T1000 (cell line): ENCODE data around the gene B3GNT2.
"Not testable (repeated sequence)": the region's sequence is repeated elsewhere in the genome, so short reads cannot be mapped to it uniquely, and the experiment has no call there.

Experiments
- DNase-seq: peaks from one replicate; lab custom pipeline; 2025; ENCODE audit warnings: mixed read lengths; lab: John Stamatoyannopoulos, UW

Gene B3GNT2

DNA sequence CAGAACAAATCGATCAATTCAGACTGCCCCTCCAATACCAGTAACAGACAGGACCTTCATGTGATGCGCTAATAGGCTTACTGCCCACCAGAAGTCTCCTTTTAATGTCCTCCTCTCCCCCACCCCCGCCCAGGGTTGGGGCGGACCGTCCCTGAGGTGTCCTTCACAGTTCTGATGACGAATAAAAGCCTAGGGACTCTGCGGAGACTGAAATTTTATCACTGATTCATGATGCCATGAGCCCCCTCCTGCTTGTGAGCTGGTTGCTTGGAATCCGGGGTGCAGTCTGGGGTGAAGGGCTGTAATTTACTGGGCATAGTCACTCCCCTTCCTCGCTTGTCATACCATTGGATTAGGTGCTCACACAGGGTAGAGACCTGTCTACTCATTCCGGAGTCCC, 42.3 kb downstream of the B3GNT2 start:
- DNase-seq = no peak

DNA sequence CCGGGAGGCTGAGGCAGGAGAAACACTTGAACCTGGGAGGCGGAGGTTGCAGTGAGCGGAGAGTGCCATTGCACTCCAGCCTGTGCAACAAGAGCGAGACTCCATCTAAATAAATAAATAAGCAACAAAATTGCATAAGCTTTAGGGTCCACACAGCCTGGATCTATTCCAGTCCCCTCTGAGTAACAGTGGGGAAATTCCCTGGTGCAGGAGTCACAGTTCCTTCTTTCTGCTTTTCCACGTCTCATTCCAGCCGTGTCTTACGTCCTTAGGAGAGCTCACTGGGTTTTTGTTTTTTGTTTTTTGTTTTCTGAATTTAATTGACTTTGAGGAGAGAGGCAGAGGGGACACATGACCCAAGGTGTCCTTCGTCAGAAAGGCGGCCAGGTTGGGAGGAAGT, 44.6 kb downstream of the B3GNT2 start:
- no peak for DNase-seq

DNA sequence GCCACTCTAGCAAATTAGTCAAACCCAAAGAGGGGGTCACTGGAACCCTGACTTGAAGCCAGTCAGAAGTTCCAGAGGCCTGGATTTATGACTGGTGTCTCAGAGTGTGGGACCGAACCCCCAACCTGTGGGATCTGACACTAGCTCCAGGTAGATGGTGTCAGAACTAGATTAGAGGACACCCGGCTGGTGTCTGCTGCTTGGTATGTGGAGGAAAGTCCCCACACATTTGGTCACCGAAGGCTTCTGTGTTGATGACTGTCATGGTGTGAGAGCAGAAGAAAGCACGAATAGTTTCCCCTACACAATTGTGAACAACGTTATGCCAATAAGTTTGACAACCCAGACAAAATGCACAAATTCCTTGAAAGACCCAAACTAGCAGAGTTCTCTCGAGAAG, 48.1 kb downstream of the B3GNT2 start:
- DNase-seq = no peak

DNA sequence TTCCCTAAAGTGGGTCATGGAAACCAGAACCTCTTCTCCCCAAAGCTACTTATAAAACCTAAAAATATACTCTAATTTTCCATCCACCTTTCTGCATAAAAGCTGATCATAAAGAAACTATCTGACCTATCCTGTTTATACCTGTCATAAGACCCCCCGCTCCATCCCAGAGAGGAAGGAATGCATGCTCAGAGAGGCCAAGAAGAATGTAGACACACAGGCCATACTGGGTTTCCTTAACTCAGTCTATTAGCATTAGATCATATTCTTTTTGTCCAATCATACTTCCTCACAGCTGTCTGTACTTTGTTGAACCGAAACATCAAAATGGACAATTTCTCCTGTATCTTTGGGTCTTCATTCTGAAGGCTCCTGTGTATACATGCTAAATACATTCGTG, 52.3 kb downstream of the B3GNT2 start:
- no peak for DNase-seq

DNA sequence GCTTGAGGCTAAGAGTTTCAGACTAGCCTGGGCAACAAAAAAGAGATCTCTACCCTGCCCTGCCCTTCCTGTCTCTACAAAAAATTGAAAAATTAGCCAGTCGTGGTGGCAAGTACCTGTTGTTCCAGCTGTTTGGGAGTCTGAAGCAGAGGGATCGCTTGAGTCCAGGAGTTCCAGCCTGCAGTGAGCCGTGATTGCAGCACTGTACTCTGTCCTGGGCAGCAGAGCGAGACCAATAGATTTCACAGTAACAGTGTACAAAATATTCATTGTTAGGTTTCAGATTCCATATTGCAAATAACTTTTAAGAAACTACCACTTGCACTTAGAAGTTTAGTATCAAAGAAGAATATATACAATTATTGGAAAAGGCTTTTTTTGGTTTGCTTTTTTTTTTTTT, 54.3 kb downstream of the B3GNT2 start:
- DNase-seq = no peak

DNA sequence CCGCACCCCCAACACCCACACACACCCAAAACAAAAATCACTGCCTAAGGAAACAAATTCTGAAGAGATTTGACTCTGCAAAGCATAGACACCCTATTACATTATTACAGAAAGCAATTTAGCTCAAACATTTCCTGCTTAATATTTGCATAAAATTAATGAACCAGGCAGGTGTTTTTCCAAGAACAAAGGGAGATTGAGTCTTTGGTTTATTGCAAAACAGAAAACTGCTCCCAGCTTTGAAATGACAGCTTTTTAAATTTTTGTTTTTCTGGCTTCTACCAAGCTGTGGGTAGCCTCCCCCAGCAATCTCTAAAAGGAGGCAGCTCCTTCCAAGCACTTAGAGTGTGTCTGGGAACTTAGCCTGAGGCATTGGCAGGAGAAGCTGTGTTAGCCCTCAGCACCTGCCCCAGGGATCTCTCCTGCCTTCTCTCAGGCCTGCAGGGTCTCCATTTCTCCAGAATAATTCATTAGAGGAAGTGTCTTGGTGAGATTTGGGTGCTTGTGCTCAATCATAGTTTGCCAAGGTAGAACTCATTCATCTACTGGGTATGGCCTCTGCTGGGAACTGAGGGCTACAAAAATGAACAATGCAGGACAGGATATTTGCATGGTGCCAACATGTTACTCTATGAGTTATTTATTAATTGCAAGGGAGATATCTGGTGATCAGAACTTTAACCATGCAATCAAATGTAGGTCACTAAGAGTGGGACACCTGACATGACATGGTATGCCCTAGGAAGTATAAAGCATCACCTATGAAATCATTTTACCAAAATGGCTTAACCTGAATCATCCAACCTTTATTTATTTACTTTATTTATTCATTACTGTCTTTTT, 58.7 kb downstream of the B3GNT2 start:
- no peak for DNase-seq

DNA sequence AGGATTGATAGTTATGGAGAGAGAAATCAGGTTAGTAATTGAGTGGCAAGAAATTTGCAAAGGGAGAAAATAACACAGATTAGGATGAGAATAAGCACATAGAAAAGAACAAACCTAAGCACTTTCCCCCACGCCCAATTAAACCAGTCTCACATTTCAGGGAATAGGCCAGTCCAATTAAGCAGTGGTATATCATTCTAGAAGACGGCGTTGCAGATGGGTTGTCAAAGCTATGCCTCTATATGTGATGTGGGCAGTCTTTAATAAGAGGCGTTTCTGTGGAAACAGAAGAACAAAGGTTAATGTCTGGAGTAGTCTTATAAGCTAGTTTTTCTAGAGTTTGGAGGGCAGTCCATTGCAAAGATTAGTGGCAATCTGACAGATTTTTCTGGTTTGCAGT, 61.6 kb downstream of the B3GNT2 start:
- DNase-seq = no peak

DNA sequence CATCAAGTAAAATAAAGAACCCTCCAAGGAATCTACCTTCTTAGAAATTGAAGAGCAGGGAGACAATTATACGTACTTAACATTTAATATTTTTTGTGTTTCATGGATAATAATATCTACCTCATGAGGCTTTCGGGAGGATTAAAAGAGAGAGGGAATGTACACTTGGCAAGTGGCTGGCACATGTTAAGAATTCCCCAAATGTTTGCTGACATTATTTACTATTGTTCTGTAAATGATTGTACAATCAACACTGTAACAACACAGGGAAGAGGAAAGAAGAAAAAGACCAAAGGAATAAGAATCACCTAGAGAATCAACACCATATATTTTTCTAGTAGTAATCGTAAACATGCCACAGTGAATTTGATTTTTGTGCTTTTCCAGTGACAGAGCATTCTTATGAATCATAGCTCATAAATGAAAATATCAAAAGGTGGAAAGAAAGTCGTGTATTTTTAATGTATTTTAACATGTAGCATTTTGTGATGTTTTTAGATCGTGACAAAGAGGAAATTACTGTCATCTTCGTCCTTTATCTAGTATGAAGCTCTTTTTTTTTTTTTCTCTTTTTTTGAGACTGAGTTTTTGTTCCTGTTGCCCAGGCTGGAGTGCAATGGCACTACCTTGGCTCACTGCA, 67.3 kb downstream of the B3GNT2 start:
- no peak for DNase-seq

DNA sequence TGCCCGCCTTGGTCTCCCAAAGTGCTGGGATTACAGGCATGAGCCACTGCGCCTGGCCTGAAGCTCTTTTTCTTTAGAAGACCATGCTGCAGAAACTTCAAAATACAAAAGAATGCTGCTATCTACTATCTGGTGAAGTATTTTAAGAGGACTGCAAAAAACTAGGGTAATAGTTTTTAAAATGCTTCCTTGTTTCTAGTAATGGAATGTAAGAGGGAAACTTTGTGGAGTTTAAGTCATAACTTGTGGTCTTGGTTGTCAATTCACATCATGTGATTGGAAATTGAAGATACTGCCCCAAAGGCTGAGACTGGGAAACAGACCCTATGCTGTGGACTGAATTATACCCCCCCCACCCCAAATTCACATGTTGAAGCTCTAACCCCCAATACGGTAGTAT, 68.3 kb downstream of the B3GNT2 start:
- DNase-seq = no peak

DNA sequence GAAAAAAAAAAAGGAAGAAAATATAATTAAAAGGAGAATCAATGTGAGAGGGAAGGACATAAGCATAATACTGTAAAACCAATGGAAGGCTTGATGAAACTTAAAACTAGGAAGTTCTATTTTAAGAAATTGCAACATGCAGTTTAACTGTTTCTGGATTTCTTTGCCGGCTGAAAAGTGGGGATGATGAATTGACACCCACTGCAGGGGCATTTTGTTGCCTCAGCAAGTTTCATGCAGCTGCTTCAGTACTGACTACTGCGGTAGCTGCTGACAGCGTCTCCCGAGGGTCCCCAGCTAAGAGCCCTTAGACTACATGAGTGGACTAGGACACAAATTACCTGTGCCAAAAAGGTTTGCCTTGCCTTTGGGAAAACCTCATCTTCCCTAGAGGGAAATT, 69.2 kb downstream of the B3GNT2 start:
- DNase-seq = no peak

DNA sequence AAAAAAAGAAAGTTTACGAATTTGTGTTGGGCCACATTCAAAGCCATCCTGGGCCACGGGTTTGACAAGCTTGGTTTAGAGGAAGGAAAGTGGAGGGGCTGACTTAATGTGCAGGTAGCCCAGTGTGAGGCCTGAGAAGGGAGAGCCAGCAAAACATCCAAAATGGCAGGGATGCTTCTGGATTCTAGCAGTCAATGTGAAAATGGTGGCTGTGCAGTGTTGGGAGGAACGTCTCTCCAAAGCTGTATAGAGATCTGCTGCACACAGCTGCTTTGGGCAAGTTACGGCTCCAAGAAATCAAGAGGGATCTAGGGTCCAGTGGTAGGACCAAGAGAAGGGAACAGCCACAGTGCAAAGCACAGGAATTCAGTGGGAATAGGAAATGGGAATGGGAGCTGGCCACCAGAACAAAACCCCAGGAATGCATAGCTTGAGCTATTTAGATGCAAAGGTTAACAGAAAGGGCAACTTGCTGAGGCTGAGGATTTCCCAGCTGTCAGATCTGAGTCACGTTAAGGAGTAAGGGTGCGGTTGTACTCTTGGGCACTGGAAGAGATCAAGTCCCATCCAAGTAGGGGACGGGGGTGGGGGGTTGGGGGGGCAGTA, 70.6 kb downstream of the B3GNT2 start:
- no peak for DNase-seq

DNA sequence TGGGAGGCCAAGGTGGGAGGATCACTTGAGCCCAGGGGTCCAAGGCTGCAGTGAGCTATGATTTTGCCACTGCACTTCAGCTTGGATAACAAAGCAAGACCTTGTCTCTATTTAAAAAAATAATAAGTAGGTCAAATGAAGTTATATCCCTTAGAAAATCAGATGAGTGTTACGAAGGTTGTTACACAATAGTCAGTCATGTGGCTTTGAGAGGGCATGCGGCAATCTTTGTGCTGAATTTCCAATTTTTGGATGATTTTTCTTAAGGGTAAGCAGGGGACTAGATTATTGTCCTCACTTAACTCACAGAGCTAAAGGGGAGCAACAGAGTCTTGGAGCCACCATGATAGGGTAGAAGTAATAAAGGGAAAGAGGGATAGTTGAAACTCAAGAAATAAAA, 71.8 kb downstream of the B3GNT2 start:
- DNase-seq = no peak

DNA sequence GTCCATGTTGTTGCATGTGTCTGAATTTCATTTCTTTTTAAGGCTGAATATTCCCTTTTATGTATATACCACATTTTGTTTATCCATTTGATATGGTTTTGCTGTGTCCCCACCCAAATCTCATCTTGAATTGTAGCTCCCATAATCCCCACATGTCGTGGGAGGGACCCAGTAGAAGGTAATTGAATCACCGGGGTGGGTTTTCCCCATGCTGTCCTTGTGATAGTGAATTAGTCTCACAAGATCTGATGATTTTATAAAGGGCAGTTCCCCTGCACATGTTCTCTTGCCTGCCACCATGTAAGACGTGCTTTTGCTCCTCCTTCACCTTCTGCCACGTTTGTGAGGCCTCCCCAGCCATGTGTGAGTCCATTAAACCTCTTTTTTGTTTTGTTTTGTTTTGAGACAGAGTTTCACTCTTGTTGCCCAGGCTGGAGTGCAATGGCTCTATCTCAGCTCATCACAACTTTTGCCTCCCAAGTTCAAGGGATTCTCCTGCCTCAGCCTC, 72.8 kb downstream of the B3GNT2 start:
- DNase-seq = not testable (repeated sequence)

DNA sequence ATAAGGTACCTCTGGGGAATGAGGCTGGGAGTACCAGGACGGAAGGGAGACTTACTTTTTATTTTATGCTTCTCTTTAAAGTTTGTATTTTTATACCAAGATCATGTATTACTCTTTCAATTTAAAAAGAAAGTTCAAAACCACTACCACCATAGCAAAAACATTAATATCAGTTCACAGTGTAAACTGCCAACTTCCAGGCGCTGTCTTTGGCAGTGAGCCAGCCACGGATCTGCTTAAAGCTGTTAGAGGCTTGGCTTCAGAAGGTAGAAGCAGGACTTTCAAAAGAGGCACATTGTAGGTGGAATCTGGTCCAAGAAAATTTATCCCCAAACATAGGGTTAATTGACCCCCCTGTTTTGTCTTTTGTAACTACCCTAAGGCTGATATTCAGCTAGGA, 74.8 kb downstream of the B3GNT2 start:
- DNase-seq = no peak
